IMR-90 (cell line): ENCODE results near the gene ATL2. TPM values are rescaled to one million over a fixed set of nuclear protein-coding genes. Genes with fewer than 3 reads are reported as not detected.
"Not testable (repeated sequence)": the region's sequence is repeated elsewhere in the genome, so short reads cannot be mapped to it uniquely, and the experiment has no call there.

Experiments used
- ATAC-seq: fragments of 200-7000 bp; cut with Tn5 transposase; 2 replicates; pipeline ENCODE4 v1.9.1; 2020; ENCODE audit warnings: low read depth, mild to moderate bottlenecking, moderate library complexity
- BruUV-seq: library from RNA; stranded (reverse); fragments of 400-500 nt; replicated peaks from 2 replicates; lab custom pipeline; 2021; lab: Mats Ljungman, UMichigan
- CTCF ChIA-PET: fragments of 300-600 bp; formaldehyde crosslinking; extraction: SDS; loops from one replicate; lab custom pipeline; 2021; ENCODE audit warnings: antibody characterized with exemption; lab: Yijun Ruan, JAX
- POLR2A ChIA-PET: fragments of 300-600 bp; sonication (Branson Sonifier 250); formaldehyde crosslinking; loops from one replicate; lab custom pipeline; 2022; ENCODE audit warnings: antibody characterized with exemption; ENCODE audit not compliant: unreplicated experiment; lab: Charles Lee
- DNase-seq: peaks from one replicate; pipeline ENCODE4 v3.0.0; 2013
- H2AFZ ChIP-seq: replicated peaks from 2 replicates; pipeline ENCODE3; 2013; ENCODE audit warnings: low read length, mild to moderate bottlenecking; ENCODE audit not compliant: poor library complexity
- H2AK5ac ChIP-seq: 2 replicates; pipeline ENCODE4 v1.6.1; 2013; ENCODE audit warnings: low read depth, low read length, inconsistent platforms
- H2AK9ac ChIP-seq: replicated peaks from 2 replicates; pipeline ENCODE3; 2013; ENCODE audit warnings: mild to moderate bottlenecking, low read depth, low read length, moderate library complexity; ENCODE audit not compliant: poor library complexity
- H2BK120ac ChIP-seq: 2 replicates; pipeline ENCODE4 v1.6.1; 2013; ENCODE audit warnings: low read depth, low read length, inconsistent platforms
- H2BK15ac ChIP-seq: 3 replicates; pipeline ENCODE4 v1.6.1; 2013; ENCODE audit warnings: low read depth, low read length, inconsistent platforms
- H2BK20ac ChIP-seq: 2 replicates; pipeline ENCODE4 v1.6.1; 2013; ENCODE audit warnings: low read depth, mild to moderate bottlenecking, inconsistent platforms, low read length, moderate library complexity
- H2BK5ac ChIP-seq: 2 replicates; pipeline ENCODE4 v1.6.1; 2013; ENCODE audit warnings: mild to moderate bottlenecking, low read depth, low read length, inconsistent platforms; ENCODE audit not compliant: poor library complexity, severe bottlenecking
- H3K14ac ChIP-seq: replicated peaks from 2 replicates; pipeline ENCODE4 v1.6.1; 2013; ENCODE audit warnings: low read depth, low read length, inconsistent platforms
- H3K18ac ChIP-seq: 2 replicates; pipeline ENCODE4 v1.6.1; 2013; ENCODE audit warnings: low read depth, low read length, control low read depth
- H3K23ac ChIP-seq: 2 replicates; pipeline ENCODE4 v1.6.1; 2013; ENCODE audit warnings: low read depth, low read length, inconsistent platforms
- H3K27ac ChIP-seq: 2 replicates; pipeline ENCODE4 v1.5.1; 2013; ENCODE audit warnings: mild to moderate bottlenecking, control low read depth, low read length; ENCODE audit not compliant: insufficient read depth
- H3K27me3 ChIP-seq: 2 replicates; pipeline ENCODE4 v1.6.1; 2013; ENCODE audit warnings: low read length; ENCODE audit not compliant: control insufficient read depth, insufficient read depth
- H3K36me3 ChIP-seq: 2 replicates; pipeline ENCODE4 v1.6.1; 2013; ENCODE audit warnings: low read length, mixed read lengths; ENCODE audit not compliant: control insufficient read depth, insufficient read depth
- H3K4ac ChIP-seq: 2 replicates; pipeline ENCODE4 v1.6.1; 2013; ENCODE audit warnings: low read depth, low read length, inconsistent platforms
- H3K4me1 ChIP-seq: 2 replicates; pipeline ENCODE4 v1.6.1; 2013; ENCODE audit warnings: low read length, mixed read lengths; ENCODE audit not compliant: control insufficient read depth, insufficient read depth
- H3K4me2 ChIP-seq: 2 replicates; pipeline ENCODE4 v1.6.1; 2013; ENCODE audit warnings: low read depth, mild to moderate bottlenecking, control low read depth, low read length, moderate library complexity
- H3K4me3 ChIP-seq: 2 replicates; pipeline ENCODE4 v1.5.1; 2013; ENCODE audit warnings: low read depth, mild to moderate bottlenecking, control low read depth, low read length, moderate library complexity; ENCODE audit not compliant: insufficient read depth
- H3K56ac ChIP-seq: 2 replicates; pipeline ENCODE4 v1.6.1; 2013; ENCODE audit warnings: low read length, inconsistent platforms; ENCODE audit not compliant: insufficient read depth; ENCODE audit errors: extremely low read depth
- H3K79me1 ChIP-seq, 2 experiments: 2 replicates each; pipeline ENCODE4 v1.6.1; 2013; ENCODE audit warnings: low read length in 2 of 2, inconsistent platforms in 1 of 2, low read depth in 1 of 2
- H3K9ac ChIP-seq: 2 replicates; pipeline ENCODE4 v1.6.1; 2013; ENCODE audit warnings: low read depth, low read length, control low read depth
- H3K9me1 ChIP-seq: 2 replicates; pipeline ENCODE4 v1.6.1; 2013; ENCODE audit warnings: low read length, inconsistent platforms; ENCODE audit not compliant: insufficient read depth
- H3K9me3 ChIP-seq: 2 replicates; pipeline ENCODE4 v1.6.1; 2013; ENCODE audit warnings: low read length; ENCODE audit not compliant: control insufficient read depth, insufficient read depth
- H4K20me1 ChIP-seq: 2 replicates; pipeline ENCODE4 v1.6.1; 2013; ENCODE audit warnings: low read length, inconsistent platforms; ENCODE audit not compliant: insufficient read depth
- H4K5ac ChIP-seq: 2 replicates; pipeline ENCODE4 v1.6.1; 2013; ENCODE audit warnings: mild to moderate bottlenecking, low read depth, low read length, control low read depth
- H4K8ac ChIP-seq, 2 experiments: 2 replicates each; pipeline ENCODE4 v1.6.1; 2013; ENCODE audit warnings: low read depth in 2 of 2, low read length in 2 of 2, control low read depth in 1 of 2, inconsistent platforms in 1 of 2
- H4K91ac ChIP-seq: 2 replicates; pipeline ENCODE4 v1.6.1; 2013; ENCODE audit warnings: low read depth, low read length, inconsistent platforms; ENCODE audit not compliant: insufficient read depth
- WGBS, 2 experiments: methylation state at CpG; one replicate each; pipeline versions ENCODE4 v1.1.5 to v1.1.7; 2013; ENCODE audit warnings: missing lambda C conversion rate in 2 of 2; ENCODE audit not compliant: insufficient read length in 1 of 2; ENCODE audit errors: extremely low coverage in 2 of 2; 5-methylcytosine and 5-hydroxymethylcytosine counted together
- dilution Hi-C: fragments of 300-500 bp; cut with HindIII; formaldehyde crosslinking; loops from one replicate; pipeline ENCODE4 v1.14.3; 2018; ENCODE audit warnings: low sequenced_read_pairs; ENCODE audit not compliant: unreplicated experiment
- in situ Hi-C: fragments of 300-500 bp; cut with MboI; formaldehyde crosslinking; loops from 3 replicates; pipeline ENCODE4 v1.14.3; 2019; ENCODE audit warnings: low sequenced_read_pairs, inconsistent platforms, mixed read lengths
- intact Hi-C: fragments of 100-400 bp; cut with micrococcal nuclease; formaldehyde crosslinking; loops from 2 replicates; pipeline ENCODE4 v1.10.0; 2022
- polyA plus RNA-seq, 3 experiments: library from polyadenylated mRNA; depleted of rRNA; stranded (reverse); fragments of >200 nt; gene quantifications; 2 replicates each; pipeline ENCODE4 v1.2.3, GENCODE V29; 2012; ENCODE audit warnings: low replicate concordance in 1 of 3
- total RNA-seq: library from RNA; depleted of rRNA; stranded (reverse); fragments of >200 nt; gene quantifications from 2 replicates; pipeline ENCODE4 v1.2.3, GENCODE V29; 2012

Gene ATL2
- total and polyA plus RNA-seq, 2 of the 4 experiments (the other 2 are of a cell fraction), result 16.0 to 62.6 TPM

DNA sequence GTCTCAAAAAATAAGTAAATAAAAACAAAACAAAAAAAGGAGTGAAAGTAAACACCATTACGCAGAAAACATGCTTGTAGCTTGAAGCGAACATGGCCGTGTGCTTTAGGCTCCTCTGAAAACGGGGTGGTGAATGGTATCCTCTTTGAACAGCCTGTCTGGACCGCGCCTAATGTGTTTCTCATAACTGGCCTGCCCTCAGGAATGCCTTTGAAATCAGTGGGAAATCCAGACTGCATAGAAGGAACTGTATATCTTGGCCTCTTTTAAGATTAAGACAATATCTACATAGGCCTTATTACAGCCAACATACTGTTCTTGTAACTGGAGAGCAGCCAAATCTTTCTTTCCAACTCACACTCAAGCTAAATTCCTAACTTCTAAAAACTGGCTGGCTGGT, 6.7 kb upstream of the ATL2 start:
- CTCF ChIA-PET, H3K4ac ChIP-seq, H4K91ac ChIP-seq, in situ Hi-C loops, H3K79me1 ChIP-seq, intact Hi-C loops, H3K9ac ChIP-seq, H2AK5ac ChIP-seq, H2BK20ac ChIP-seq, H3K4me2 ChIP-seq, H3K56ac ChIP-seq, H3K36me3 ChIP-seq, H3K9me1 ChIP-seq, H2AFZ ChIP-seq, H2BK15ac ChIP-seq, DNase-seq, H4K20me1 ChIP-seq, H2BK120ac ChIP-seq, H3K14ac ChIP-seq, H2AK9ac ChIP-seq, H4K8ac ChIP-seq, H3K27ac ChIP-seq, H3K18ac ChIP-seq, ATAC-seq, H3K23ac ChIP-seq, H4K5ac ChIP-seq, H2BK5ac ChIP-seq, BruUV-seq, H3K4me3 ChIP-seq, dilution Hi-C loops, POLR2A ChIA-PET, H3K4me1 ChIP-seq, H3K9me3 ChIP-seq: not testable (repeated sequence)
- 32% methylated on average over 4 of the region's 6 CpGs; no CpG with 5 or more reads in 1 of the 2 experiments for WGBS, 2 experiments
- peaks cover 11% of the 10 kb centered on the region for H3K27me3 ChIP-seq
